Gastrocnemius medialis (tissue), 4 donors: Measurements from ENCODE around the gene NBL1. TPM values are rescaled to one million over a fixed set of nuclear protein-coding genes. Genes with fewer than 3 reads are reported as not detected.
"Not testable (repeated sequence)": the region's sequence is repeated elsewhere in the genome, so short reads cannot be mapped to it uniquely, and the experiment has no call there.

Experiments
- ATAC-seq, 2 donors: fragments of 150-250 bp; one replicate each; pipeline ENCODE4 v1.9.1; 2016
- DNase-seq, 2 donors: peaks; one replicate each; pipeline ENCODE4 v3.0.0-alpha.2; 2019
- H3K27ac ChIP-seq, 4 donors: fragments of 200-600 bp; sonication (generic); 1 replicate in 1 of 4; 2 replicates in 3 of 4; pipeline ENCODE4 v1.5.1; 2016 to 2018; ENCODE audit warnings: mild to moderate bottlenecking in 2 of 4, moderate library complexity in 1 of 4
- H3K27me3 ChIP-seq, 3 donors: fragments of 200-600 bp; sonication (generic) in 2 of 3; 1 replicate in 1 of 3; 2 replicates in 2 of 3; pipeline versions ENCODE4 v1.5.1 to v1.6.0; 2016 to 2019; ENCODE audit warnings: mild to moderate bottlenecking in 1 of 3, moderate library complexity in 1 of 3
- H3K36me3 ChIP-seq, 2 donors: fragments of 200-600 bp; sonication (generic) in 1 of 2; one replicate each; pipeline ENCODE4 v1.5.1; 2017 to 2018
- H3K4me1 ChIP-seq, 2 donors: fragments of 200-600 bp; sonication (generic) in 1 of 2; one replicate each; pipeline ENCODE4 v1.5.1; 2016 to 2017; ENCODE audit warnings: mild to moderate bottlenecking in 2 of 2
- H3K4me3 ChIP-seq, 4 donors: fragments of 200-600 bp; sonication (generic) in 3 of 4; 1 replicate in 1 of 4; 2 replicates in 3 of 4; pipeline ENCODE4 v1.5.1; 2016 to 2019; ENCODE audit warnings: mild to moderate bottlenecking in 2 of 4
- H3K9me3 ChIP-seq, 3 donors: fragments of 200-600 bp; sonication (generic) in 2 of 3; 1 replicate in 1 of 3; 2 replicates in 2 of 3; pipeline ENCODE4 v1.5.1; 2016 to 2019
- CTCF ChIP-seq, 5 experiments: fragments of 450-650 bp in 3 of 5; fragments of 200-600 bp in 2 of 5; sonication (generic) in 2 of 5; IDR thresholded peaks in 4 of 5; conservative IDR thresholded peaks in 1 of 5; 1 replicate in 4 of 5; 2 replicates in 1 of 5; pipeline ENCODE4 v1.5.1; 2016 to 2019; ENCODE audit warnings: antibody characterized with exemption in 5 of 5, mild to moderate bottlenecking in 3 of 5, moderate library complexity in 3 of 5
- POLR2A ChIP-seq, 2 donors: fragments of 450-650 bp; IDR thresholded peaks; one replicate each; pipeline ENCODE4 v1.6.1; 2017; ENCODE audit warnings: antibody characterized with exemption in 2 of 2, mild to moderate bottlenecking in 2 of 2, moderate library complexity in 2 of 2
- in situ Hi-C, 4 donors: fragments of 200-750 bp; cut with MboI; loops; one replicate each; pipeline versions ENCODE4 v1.15.0 to v1.8.0; 2017; ENCODE audit warnings: low sequenced_read_pairs in 4 of 4
- intact Hi-C: fragments of 100-400 bp; cut with DNase I; formaldehyde crosslinking; loops from one replicate; pipeline ENCODE4 v1.15.1; 2023; ENCODE audit warnings: low total_unique reads
- total RNA-seq, 4 donors: library from RNA; depleted of rRNA; stranded (reverse); fragments of >200 nt; gene quantifications; one replicate each; pipeline versions ENCODE4 v1.1.0 to v1.2.3, GENCODE V29; 2016

Gene NBL1
- total RNA-seq, 4 donors from 2014 or later: 7.9 to 20.3 (median 16.3) TPM

GRCh38 chr1:19623523-19623922 lies 20.6 kb upstream of the NBL1 start:
- intact Hi-C loops: no loop called here
- Histone ChIP-seq H3K9me3 (no peaks in the 10 kb centered on the region), H3K4me1 (peaks cover 12 to 22% of the 10 kb centered on the region in 2 donors), H3K27me3 (no peaks in the 10 kb centered on the region), H3K27ac (no peak overlapping the region), H3K36me3 (peaks cover 0 to 42% of the 10 kb centered on the region in 2 donors), H3K4me3 (no peak overlapping the region)
- TF ChIP-seq CTCF (IDR thresholded peaks at IDR 0.05 in 4 of 5, conservative IDR thresholded peaks at IDR 0.05 in 1 of 5): no peak
- no peak for TF ChIP-seq POLR2A (IDR thresholded peaks at IDR 0.05)
- DNase-seq (no peak), ATAC-seq (no peak)
- in situ Hi-C loops: no loop called here

- Histone ChIP-seq H3K27ac (no peak overlapping the region), H3K9me3 (no peaks in the 10 kb centered on the region), H3K27me3 (no peaks in the 10 kb centered on the region), H3K36me3 (peaks cover 0 to 42% of the 10 kb centered on the region in 2 donors), H3K4me3 (no peak overlapping the region), H3K4me1 (peaks cover 5 to 16% of the 10 kb centered on the region in 2 donors)
- intact Hi-C loops (no loop called here), in situ Hi-C loops (no loop called here)
- DNase-seq (no peak), ATAC-seq (no peak)
- TF ChIP-seq POLR2A (IDR thresholded peaks at IDR 0.05): no peak
Measured at GRCh38 chr1:19625291-19625937, 18.7 kb upstream of the NBL1 start.

- H3K9me3 ChIP-seq: no peaks in the 10 kb centered on the region
- DNase-seq: no peak
- in situ Hi-C loops (no loop called here), intact Hi-C loops (no loop called here)
- TF ChIP-seq CTCF (IDR thresholded peaks at IDR 0.05 in 4 of 5, conservative IDR thresholded peaks at IDR 0.05 in 1 of 5) (no peak), POLR2A (IDR thresholded peaks at IDR 0.05) (no peak)
- no peak overlapping the region for H3K27ac ChIP-seq
- H3K4me1 ChIP-seq: peaks cover 5 to 7% of the 10 kb centered on the region in 2 donors
- no peak overlapping the region for H3K4me3 ChIP-seq
- H3K36me3 ChIP-seq: peaks cover 0 to 40% of the 10 kb centered on the region in 2 donors
- peak in 1 of 2 donors; percentile 23 for ATAC-seq
- H3K27me3 ChIP-seq: no peaks in the 10 kb centered on the region
Measured at GRCh38 chr1:19628879-19629278, 15.2 kb upstream of the NBL1 start.

- H3K27me3 ChIP-seq: no peaks in the 10 kb centered on the region
- H3K9me3 ChIP-seq: no peaks in the 10 kb centered on the region
- in situ Hi-C loops (no loop called here), intact Hi-C loops (no loop called here)
- peaks cover 5 to 7% of the 10 kb centered on the region in 2 donors for H3K4me1 ChIP-seq
- no peak overlapping the region for H3K27ac ChIP-seq
- TF ChIP-seq CTCF (IDR thresholded peaks at IDR 0.05 in 4 of 5, conservative IDR thresholded peaks at IDR 0.05 in 1 of 5) (no peak), POLR2A (IDR thresholded peaks at IDR 0.05) (no peak)
- no peak overlapping the region for H3K4me3 ChIP-seq
- H3K36me3 ChIP-seq: peaks cover 0 to 35% of the 10 kb centered on the region in 2 donors
- ATAC-seq: no peak
- DNase-seq: no peak
Measured at GRCh38 chr1:19629357-19629756, 14.8 kb upstream of the NBL1 start.

- H3K9me3 ChIP-seq, DNase-seq, H3K27me3 ChIP-seq, intact Hi-C loops, H3K4me1 ChIP-seq, ATAC-seq, in situ Hi-C loops, H3K27ac ChIP-seq, H3K4me3 ChIP-seq: not testable (repeated sequence)
- H3K36me3 ChIP-seq: peaks cover 0 to 28% of the 10 kb centered on the region in 2 donors
Measured at GRCh38 chr1:19630192-19630591, 13.9 kb upstream of the NBL1 start.
